ENCODE measurements around the gene LRRC49. TPM values are rescaled to one million over a fixed set of nuclear protein-coding genes. Genes with fewer than 3 reads are reported as not detected.

LRRC49 gene
- total and polyA plus RNA-seq, 2 of the 4 experiments (the other 2 are of a cell fraction): 8.6 to 16.8 TPM

DNA sequence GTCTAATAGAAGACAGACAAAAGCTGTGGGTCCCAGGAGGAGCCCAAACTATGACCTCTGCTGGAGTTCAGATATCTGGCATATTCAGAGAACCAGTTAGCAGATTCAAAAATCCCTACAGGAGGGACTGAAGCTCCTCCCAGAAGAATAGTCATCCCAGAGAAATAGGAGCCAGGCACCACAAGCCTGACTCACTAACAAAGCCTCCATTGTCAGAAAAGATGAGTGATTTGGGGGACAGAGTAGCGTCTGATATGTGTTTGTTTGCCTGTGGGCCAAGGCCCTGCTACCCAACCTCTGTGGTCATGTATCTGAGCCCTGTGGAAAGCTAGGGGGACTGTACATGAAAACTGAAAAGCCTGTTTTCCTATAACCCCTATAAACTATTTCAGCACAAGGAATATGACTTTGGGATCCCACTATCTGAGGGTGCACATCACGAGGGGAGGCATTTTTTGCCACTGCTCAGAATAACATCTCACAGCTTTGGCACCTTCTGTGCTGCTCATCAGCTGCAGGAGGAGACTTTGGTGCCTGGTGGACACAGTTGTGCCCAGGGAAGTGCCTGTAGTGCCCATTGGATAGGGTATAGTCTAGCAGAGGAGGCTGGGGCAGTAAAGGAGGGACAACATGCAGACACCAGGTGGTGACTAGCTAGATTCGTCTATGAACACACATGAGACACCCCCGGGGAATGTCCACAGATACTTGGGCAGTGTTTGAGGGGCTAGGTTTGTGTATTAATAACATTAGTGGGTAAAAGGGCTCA lies 29.0 kb upstream of the LRRC49 start:
- Histone ChIP-seq H2BK15ac (ENCODE audit: low read depth, low read length) (peak overlapping the region; percentile 96), H3K9ac (ENCODE audit: low read depth, low read length) (no peak overlapping the region), H4K5ac (ENCODE audit: low read depth, low read length) (peak overlapping the region; percentile 82), H3K4me1 (ENCODE audit: control insufficient read depth, insufficient read depth, low read length) (peaks cover 20% of the 10 kb centered on the region), H3K4ac (ENCODE audit: low read depth, low read length) (peak overlapping the region; percentile 90), H3K27ac (ENCODE audit: insufficient read depth, low read length) (peak overlapping the region; percentile 82), H3K56ac (ENCODE audit: extremely low read depth, insufficient read depth, low read length) (peak overlapping the region; percentile 36), H3K79me1 (ENCODE audit: low read depth in 1 of 2, low read length in 2 of 2) (peaks cover 0 to 20% of the 10 kb centered on the region in 2 experiments; a peak in 1 of 4 replicates), H2BK20ac (ENCODE audit: low read depth, low read length) (peak overlapping the region; percentile 91), H3K14ac (replicated peaks; ENCODE audit: low read depth, low read length) (peak overlapping the region; percentile 76), H2AFZ (replicated peaks; ENCODE audit: low read length, poor library complexity) (peak overlapping the region; percentile 77), H3K9me1 (ENCODE audit: insufficient read depth, low read length) (peaks cover 23% of the 10 kb centered on the region), H3K18ac (ENCODE audit: low read depth, low read length) (peak overlapping the region; percentile 87), H3K27me3 (ENCODE audit: control insufficient read depth, insufficient read depth, low read length) (no peaks in the 10 kb centered on the region), H3K23ac (ENCODE audit: low read depth, low read length) (peak overlapping the region; percentile 75), H3K9me3 (ENCODE audit: control insufficient read depth, insufficient read depth, low read length) (no peaks in the 10 kb centered on the region), H3K36me3 (ENCODE audit: control insufficient read depth, insufficient read depth, low read length) (no peaks in the 10 kb centered on the region), H3K4me2 (ENCODE audit: low read depth, low read length) (peak overlapping the region; percentile 20), H2AK9ac (replicated peaks; ENCODE audit: low read depth, low read length, poor library complexity) (peak overlapping the region; percentile 77), H2BK120ac (ENCODE audit: low read depth, low read length) (peak overlapping the region; percentile 92), H2AK5ac (ENCODE audit: low read depth, low read length) (peak overlapping the region; percentile 94), H2BK5ac (ENCODE audit: low read depth, low read length, poor library complexity, severe bottlenecking) (peak overlapping the region; percentile 89), H4K91ac (ENCODE audit: insufficient read depth, low read depth, low read length) (peak overlapping the region; percentile 94), H4K8ac (ENCODE audit: low read depth in 2 of 2, low read length in 2 of 2) (peak overlapping the region; percentile 54 to 71; a peak in 3 of 4 replicates), H3K4me3 (ENCODE audit: insufficient read depth, low read depth, low read length) (no peak overlapping the region), H4K20me1 (ENCODE audit: insufficient read depth, low read length) (no peaks in the 10 kb centered on the region)
- DNase-seq (peak; percentile 92), ATAC-seq (ENCODE audit: low read depth) (peak; percentile 92)
- CTCF ChIA-PET: interaction anchor here (1.7 kb wide), 1 partner anchor 11 kb away, joined by 12 read pairs; no protein-coding TSS in a partner anchor
- TF ChIP-seq FOS (IDR thresholded peaks at IDR 0.05; ENCODE audit: low read depth, low read length) (peak; percentile 77), BHLHE40 (IDR thresholded peaks at IDR 0.05; ENCODE audit: low read depth, low read length) (0 out of 2 replicates have a peak, but pooled peaks have one; percentile 15), POLR2A (IDR thresholded peaks at IDR 0.05; ENCODE audit: low read depth, low read length) (0 out of 2 replicates have a peak, but pooled peaks have one; percentile 19)
- TF ChIP-seq, protein P1, sequence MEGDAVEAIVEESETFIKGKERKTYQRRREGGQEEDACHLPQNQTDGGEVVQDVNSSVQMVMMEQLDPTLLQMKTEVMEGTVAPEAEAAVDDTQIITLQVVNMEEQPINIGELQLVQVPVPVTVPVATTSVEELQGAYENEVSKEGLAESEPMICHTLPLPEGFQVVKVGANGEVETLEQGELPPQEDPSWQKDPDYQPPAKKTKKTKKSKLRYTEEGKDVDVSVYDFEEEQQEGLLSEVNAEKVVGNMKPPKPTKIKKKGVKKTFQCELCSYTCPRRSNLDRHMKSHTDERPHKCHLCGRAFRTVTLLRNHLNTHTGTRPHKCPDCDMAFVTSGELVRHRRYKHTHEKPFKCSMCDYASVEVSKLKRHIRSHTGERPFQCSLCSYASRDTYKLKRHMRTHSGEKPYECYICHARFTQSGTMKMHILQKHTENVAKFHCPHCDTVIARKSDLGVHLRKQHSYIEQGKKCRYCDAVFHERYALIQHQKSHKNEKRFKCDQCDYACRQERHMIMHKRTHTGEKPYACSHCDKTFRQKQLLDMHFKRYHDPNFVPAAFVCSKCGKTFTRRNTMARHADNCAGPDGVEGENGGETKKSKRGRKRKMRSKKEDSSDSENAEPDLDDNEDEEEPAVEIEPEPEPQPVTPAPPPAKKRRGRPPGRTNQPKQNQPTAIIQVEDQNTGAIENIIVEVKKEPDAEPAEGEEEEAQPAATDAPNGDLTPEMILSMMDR (conservative IDR thresholded peaks at IDR 0.05; ENCODE audit: low read depth, low read length): no peak
- dilution Hi-C loops (cut with HindIII; ENCODE audit: low sequenced_read_pairs, unreplicated experiment): no loop called here
- in situ Hi-C loops (cut with MboI; ENCODE audit: low sequenced_read_pairs): no loop called here
- BruUV-seq (replicated peaks): no TSS peak
- no CpG with 5 or more reads among the region's 4 CpGs for WGBS, 2 experiments (ENCODE audit: extremely low coverage in 2 of 2, insufficient read length in 1 of 2)
- intact Hi-C loops (cut with micrococcal nuclease): no loop called here
- POLR2A ChIA-PET (ENCODE audit: unreplicated experiment): no interaction called here

Data from IMR-90 (cell line).